ENCODE data around the gene NHSL1.

Gene NHSL1

GRCh38 chr6:138401960-138402837 is 97.1 kb downstream of the NHSL1 start:
- DNase-seq (ENCODE audit: low spot score) = no peak

- DNase-seq (ENCODE audit: low spot score) = no peak
Measured at GRCh38 chr6:138400326-138400725, 99.0 kb downstream of the NHSL1 start.

- DNase-seq (ENCODE audit: low spot score) = no peak
Measured at GRCh38 chr6:138397128-138398122, 101.9 kb downstream of the NHSL1 start.

GRCh38 chr6:138396709-138397108 is 102.6 kb downstream of the NHSL1 start:
- no peak for DNase-seq (ENCODE audit: low spot score)

GRCh38 chr6:138393871-138394783 is 105.2 kb downstream of the NHSL1 start:
- no peak for DNase-seq (ENCODE audit: low spot score)

GRCh38 chr6:138389551-138389950 is 109.7 kb downstream of the NHSL1 start:
- DNase-seq (ENCODE audit: low spot score) = no peak

- no peak for DNase-seq (ENCODE audit: low spot score)
Measured at GRCh38 chr6:138387577-138388368, 111.5 kb downstream of the NHSL1 start.

GRCh38 chr6:138386897-138387296 is 112.4 kb downstream of the NHSL1 start:
- no peak for DNase-seq (ENCODE audit: low spot score)

- DNase-seq (ENCODE audit: low spot score) = no peak
Measured at GRCh38 chr6:138383776-138384175, 115.5 kb downstream of the NHSL1 start.

- DNase-seq (ENCODE audit: low spot score) = no peak
Measured at GRCh38 chr6:138382498-138383265, 116.6 kb downstream of the NHSL1 start.

- no peak for DNase-seq (ENCODE audit: low spot score)
Measured at GRCh38 chr6:138378463-138378862, 120.8 kb downstream of the NHSL1 start.

- no peak for DNase-seq (ENCODE audit: low spot score)
Measured at GRCh38 chr6:138377844-138378243, 121.5 kb downstream of the NHSL1 start, which contains the start of gene SMIM28. TSS of gene SMIM28 (plus strand) at chr6:138377905. CDS start at chr6:138378073, 168 bp downstream.

GRCh38 chr6:138377042-138377441 is 122.3 kb downstream of the NHSL1 start:
- no peak for DNase-seq (ENCODE audit: low spot score)

- DNase-seq (ENCODE audit: low spot score) = no peak
Measured at GRCh38 chr6:138374815-138375214, 124.5 kb downstream of the NHSL1 start.

- DNase-seq (ENCODE audit: low spot score) = no peak
Measured at GRCh38 chr6:138374230-138374629, 125.1 kb downstream of the NHSL1 start.

- peak; percentile 20 for DNase-seq (ENCODE audit: low spot score)
Measured at GRCh38 chr6:138372711-138373463, 126.4 kb downstream of the NHSL1 start.
